ENCODE measurements around the gene MTSS2. TPM values are rescaled to one million over a fixed set of nuclear protein-coding genes. Genes with fewer than 3 reads are reported as not detected.

The MTSS2 gene
- total RNA-seq, 1 experiment from 2014 or later = 64.1 TPM

DNA sequence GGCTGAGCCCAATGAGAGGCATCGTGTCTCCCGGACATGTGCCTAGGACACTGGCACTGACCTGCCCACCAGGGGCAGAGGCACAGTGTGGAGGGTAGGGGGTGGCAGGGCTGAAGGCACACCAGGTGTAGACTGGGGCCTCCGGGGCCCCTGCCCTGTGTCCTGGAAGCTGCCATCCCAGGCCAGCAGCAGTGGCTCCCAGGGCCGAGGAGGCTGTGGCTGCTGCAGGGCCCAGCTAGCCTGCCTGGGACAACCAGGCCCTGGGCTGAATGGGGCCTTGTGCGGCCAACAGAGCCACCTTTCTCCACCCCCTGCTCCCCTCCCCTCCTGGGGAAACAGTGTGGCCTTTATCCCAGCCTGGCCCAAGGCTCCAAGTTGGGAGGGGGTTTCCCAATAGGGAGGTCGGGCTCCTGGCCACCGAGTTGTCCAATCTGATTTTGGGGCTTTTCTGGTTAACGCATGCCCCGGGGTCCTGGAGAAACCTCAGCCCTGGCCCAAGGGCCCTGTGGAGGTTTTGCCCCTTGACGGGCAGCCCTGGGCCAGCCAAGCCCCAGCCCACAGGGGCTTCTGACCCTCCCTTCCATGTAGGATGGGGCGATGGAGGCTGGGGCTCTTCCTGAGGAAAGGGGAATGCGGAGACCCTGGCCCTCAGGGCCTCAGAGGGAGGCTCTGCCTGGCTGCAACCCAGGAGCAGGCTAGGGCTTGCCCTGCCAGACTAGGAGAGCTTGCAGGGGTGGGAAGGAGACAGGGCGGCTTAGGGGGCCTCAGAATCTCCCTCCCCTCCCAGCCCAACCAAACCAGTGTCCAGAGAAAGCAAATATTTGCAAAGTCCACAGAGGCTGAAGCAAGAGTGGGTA is 4.2 kb downstream of the MTSS2 start:
- Mint-ChIP-seq H3K36me3 (ENCODE audit: insufficient read depth, unreplicated experiment) (peaks cover 19% of the 10 kb centered on the region), H3K9me3 (ENCODE audit: unreplicated experiment) (no peaks in the 10 kb centered on the region), H3K4me3 (ENCODE audit: unreplicated experiment) (no peak overlapping the region), H3K27ac (ENCODE audit: unreplicated experiment) (peak overlapping the region; percentile 82), H3K27me3 (ENCODE audit: insufficient read depth, unreplicated experiment) (no peaks in the 10 kb centered on the region), H3K4me1 (ENCODE audit: low read depth, unreplicated experiment) (peaks cover 18% of the 10 kb centered on the region)
- ChIA-PET POLR2A (no interaction called here), CTCF (interaction anchor here (0.6 to 1.3 kb wide), 3 partner anchors 57 to 431 kb away, joined by 3 to 9 read pairs (median 9); no protein-coding TSS in a partner anchor)
- no peak for DNase-seq
- no peaks in the 10 kb centered on the region for H3K27me3 ChIP-seq (replicated peaks; ENCODE audit: control insufficient read depth, insufficient read depth, low read length)
- no peak overlapping the region for H3K4me3 ChIP-seq (ENCODE audit: low read depth, low read length)
- intact Hi-C loops (cut with micrococcal nuclease; ENCODE audit: unreplicated experiment) = loop anchor here (2.0 kb wide), 2 partner anchors 57 to 89 kb away; no protein-coding TSS in a partner anchor
- no peaks in the 10 kb centered on the region for H3K9me3 ChIP-seq
- no TSS peak for BruUV-seq (replicated peaks)
- TF ChIP-seq, protein P1, sequence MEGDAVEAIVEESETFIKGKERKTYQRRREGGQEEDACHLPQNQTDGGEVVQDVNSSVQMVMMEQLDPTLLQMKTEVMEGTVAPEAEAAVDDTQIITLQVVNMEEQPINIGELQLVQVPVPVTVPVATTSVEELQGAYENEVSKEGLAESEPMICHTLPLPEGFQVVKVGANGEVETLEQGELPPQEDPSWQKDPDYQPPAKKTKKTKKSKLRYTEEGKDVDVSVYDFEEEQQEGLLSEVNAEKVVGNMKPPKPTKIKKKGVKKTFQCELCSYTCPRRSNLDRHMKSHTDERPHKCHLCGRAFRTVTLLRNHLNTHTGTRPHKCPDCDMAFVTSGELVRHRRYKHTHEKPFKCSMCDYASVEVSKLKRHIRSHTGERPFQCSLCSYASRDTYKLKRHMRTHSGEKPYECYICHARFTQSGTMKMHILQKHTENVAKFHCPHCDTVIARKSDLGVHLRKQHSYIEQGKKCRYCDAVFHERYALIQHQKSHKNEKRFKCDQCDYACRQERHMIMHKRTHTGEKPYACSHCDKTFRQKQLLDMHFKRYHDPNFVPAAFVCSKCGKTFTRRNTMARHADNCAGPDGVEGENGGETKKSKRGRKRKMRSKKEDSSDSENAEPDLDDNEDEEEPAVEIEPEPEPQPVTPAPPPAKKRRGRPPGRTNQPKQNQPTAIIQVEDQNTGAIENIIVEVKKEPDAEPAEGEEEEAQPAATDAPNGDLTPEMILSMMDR (IDR thresholded peaks at IDR 0.05; ENCODE audit: insufficient read depth in 1 of 2, low read depth in 1 of 2, low read length in 1 of 2, severe bottlenecking in 1 of 2, unreplicated experiment in 1 of 2) = no peak
- peaks cover 2% of the 10 kb centered on the region; the same call in 1 of the 2 replicates for H3K36me3 ChIP-seq (ENCODE audit: control insufficient read depth, insufficient read depth, low read length)
- H3K4me1 ChIP-seq = peaks cover 31% of the 10 kb centered on the region

DNA sequence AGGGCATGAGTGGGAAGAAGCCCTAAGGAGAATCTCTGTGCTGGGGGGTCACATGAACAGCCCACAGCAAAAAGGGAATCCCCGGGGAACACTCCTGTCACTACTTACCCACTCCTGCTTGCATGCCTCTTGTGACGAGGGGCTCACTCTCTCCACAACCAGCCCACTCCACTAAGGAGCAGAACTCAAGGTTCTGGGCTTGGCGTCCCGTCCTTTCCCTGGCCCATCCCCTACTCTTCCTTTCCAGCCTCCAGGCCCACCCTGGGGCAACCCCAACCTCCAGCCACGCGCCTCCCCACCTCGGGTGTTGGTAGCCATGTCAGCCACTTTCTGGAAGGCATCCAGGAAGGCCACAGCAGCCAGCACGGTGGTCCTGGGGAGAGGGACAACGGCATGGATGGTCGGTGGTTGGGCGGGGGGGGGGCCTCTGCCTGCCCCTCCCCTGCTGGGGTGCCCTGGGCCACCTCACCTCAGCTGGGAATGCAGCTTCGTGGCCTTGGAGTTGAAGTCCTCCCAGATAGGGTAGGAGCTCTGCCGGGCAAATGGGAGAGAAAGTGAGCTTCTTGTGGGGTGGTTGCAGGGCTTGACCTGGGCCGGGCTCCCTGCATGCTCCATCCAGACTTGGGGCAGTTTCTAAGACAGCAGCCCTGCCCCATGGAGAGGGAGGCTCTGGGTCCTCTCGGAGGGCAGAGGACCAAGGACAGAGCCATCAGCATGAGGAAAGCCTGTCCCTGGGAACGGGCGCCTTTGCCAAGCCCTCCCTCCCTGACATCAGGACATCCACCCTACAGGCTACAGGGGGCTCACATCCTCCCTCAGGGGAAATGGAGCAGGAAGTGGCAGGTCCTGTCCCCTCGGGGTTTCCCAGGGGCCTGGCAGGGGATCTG is 5.1 kb downstream of the MTSS2 start:
- ChIA-PET POLR2A (no interaction called here), CTCF (no interaction called here)
- no peaks in the 10 kb centered on the region for H3K9me3 ChIP-seq
- Mint-ChIP-seq H3K27me3 (ENCODE audit: insufficient read depth, unreplicated experiment) (no peaks in the 10 kb centered on the region), H3K4me1 (ENCODE audit: low read depth, unreplicated experiment) (peaks cover 18% of the 10 kb centered on the region), H3K4me3 (ENCODE audit: unreplicated experiment) (no peak overlapping the region), H3K36me3 (ENCODE audit: insufficient read depth, unreplicated experiment) (peaks cover 23% of the 10 kb centered on the region), H3K9me3 (ENCODE audit: unreplicated experiment) (no peaks in the 10 kb centered on the region), H3K27ac (ENCODE audit: unreplicated experiment) (no peak overlapping the region)
- DNase-seq = no peak
- intact Hi-C loops (cut with micrococcal nuclease; ENCODE audit: unreplicated experiment) = no loop called here
- TF ChIP-seq, protein P1 (IDR thresholded peaks at IDR 0.05; ENCODE audit: insufficient read depth in 1 of 2, low read depth in 1 of 2, low read length in 1 of 2, severe bottlenecking in 1 of 2, unreplicated experiment in 1 of 2) = no peak
- no peaks in the 10 kb centered on the region for H3K27me3 ChIP-seq (replicated peaks; ENCODE audit: control insufficient read depth, insufficient read depth, low read length)
- peaks cover 25% of the 10 kb centered on the region for H3K4me1 ChIP-seq
- no peak overlapping the region for H3K4me3 ChIP-seq (ENCODE audit: low read depth, low read length)
- no TSS peak for BruUV-seq (replicated peaks)
- H3K36me3 ChIP-seq (ENCODE audit: control insufficient read depth, insufficient read depth, low read length) = peaks cover 3% of the 10 kb centered on the region; the same call in 1 of the 2 replicates

All from Caco-2 (cell line).